ENCODE measurements around the gene CYB561D2. TPM values are rescaled to one million over a fixed set of nuclear protein-coding genes. Genes with fewer than 3 reads are reported as not detected.

Gene CYB561D2
- total RNA-seq, 3 donors from 2014 or later: 31.8 to 35.3 (median 33.1) TPM

DNA sequence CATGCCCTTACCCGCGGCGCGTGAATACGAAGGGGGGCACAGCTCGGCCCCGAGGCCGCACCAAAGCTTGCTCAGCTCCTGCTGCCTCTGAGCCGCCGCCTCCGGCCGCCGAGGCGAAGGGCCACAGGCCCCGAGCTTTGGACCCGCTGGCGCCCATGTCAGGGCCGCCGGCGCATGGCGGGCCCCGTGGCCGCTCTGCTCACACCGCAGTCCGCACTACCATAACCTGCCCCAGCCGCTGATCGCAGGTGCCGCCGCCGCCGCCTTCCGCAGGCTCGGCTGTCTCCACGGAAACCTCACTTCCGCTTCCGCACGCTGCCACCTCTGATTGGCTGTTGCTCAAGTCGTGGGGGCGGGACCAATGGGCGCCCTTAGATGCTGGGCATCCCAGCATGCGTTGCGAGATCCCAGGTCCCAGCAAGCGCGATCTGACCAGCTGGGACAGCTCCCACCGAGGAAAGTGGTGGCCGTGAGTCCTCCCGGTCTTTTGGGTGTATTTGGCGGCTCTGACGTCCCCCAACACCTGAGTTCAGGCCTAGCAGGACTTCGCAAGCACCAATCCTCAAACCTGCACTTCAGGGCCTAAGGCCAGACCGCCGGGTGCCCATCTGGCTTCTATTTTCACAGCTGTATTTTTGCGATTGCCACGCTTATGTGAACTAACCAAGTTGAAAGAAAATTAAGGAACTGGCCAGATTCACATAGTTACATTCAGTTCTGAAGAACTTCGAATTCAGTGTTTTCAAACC, 22.5 kb upstream of the CYB561D2 start, which contains the start of gene TUSC2:
Gene TUSC2 (minus strand): TSS at position 281 of the 749 bp plus-strand sequence. CDS start 124 bp downstream, at position 157.
- peaks cover 10% of the 10 kb centered on the region for H3K36me3 Mint-ChIP-seq (ENCODE audit: insufficient read depth)
- ATAC-seq (peak; percentile 95 to 96), DNase-seq (peak; percentile 92)
- peak within 1 kb of the TSS; percentile 90 for H3K4me3 Mint-ChIP-seq
- no peaks in the 10 kb centered on the region for H3K27me3 Mint-ChIP-seq (ENCODE audit: low read depth)
- no peaks in the 10 kb centered on the region for H3K9me3 Mint-ChIP-seq
- H3K4me1 Mint-ChIP-seq (ENCODE audit: low read depth): peaks cover 23% of the 10 kb centered on the region

DNA sequence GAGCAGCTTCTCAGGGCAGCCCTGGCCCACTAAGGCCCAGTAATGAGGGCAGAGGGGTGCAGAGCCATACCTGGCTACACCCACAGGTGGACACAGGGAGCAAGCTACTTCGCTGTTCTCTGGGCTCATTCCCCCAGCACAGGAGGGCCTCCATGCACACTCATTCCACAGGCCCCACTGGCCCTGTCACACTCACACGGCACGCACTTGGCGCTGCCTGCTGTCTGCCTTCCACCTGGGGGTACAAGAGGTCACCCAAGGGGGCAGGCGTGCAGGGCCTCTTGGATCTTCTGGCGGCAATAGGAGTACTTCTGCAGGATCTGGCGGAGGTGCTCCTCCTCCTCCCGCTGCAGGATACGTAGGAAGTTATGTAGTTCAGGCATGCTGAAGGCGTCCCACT, 20.3 kb upstream of the CYB561D2 start:
- H3K4me1 Mint-ChIP-seq (ENCODE audit: low read depth): peaks cover 35% of the 10 kb centered on the region
- no peaks in the 10 kb centered on the region for H3K27me3 Mint-ChIP-seq (ENCODE audit: low read depth)
- H3K9me3 Mint-ChIP-seq: no peaks in the 10 kb centered on the region
- H3K4me3 Mint-ChIP-seq: no peak overlapping the region
- peaks cover 15% of the 10 kb centered on the region for H3K36me3 Mint-ChIP-seq (ENCODE audit: insufficient read depth)
- DNase-seq (no peak), ATAC-seq (no peak)

DNA sequence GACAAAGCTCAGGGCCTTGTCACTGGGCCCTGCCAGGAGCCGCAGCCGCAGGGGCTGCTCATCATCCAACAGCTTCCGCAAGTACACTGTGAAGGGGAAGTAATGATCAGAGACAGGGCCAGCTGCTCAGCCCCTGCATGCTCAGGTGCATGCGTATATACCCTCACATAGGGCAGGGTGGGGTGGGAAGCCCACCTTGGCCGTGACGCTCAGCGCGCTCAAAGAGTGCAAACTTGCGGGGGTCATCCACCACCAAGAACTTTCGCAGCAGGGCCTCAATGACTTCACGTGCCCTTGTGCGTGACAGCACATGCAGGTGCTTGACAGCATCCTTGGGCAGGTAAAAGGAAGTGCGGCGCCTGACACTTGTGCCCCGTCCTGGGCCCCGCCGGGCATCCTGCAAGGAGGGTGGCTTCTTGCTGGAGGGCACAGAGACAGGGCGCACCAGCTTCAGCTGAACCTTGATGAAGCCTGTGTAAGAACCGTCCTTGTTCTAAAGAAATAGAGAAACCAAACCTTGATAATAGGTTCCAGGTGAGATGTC, 19.2 kb upstream of the CYB561D2 start:
- Mint-ChIP-seq H3K36me3 (ENCODE audit: insufficient read depth) (peaks cover 14% of the 10 kb centered on the region), H3K4me3 (no peak overlapping the region), H3K4me1 (ENCODE audit: low read depth) (peaks cover 43% of the 10 kb centered on the region), H3K9me3 (no peaks in the 10 kb centered on the region), H3K27me3 (ENCODE audit: low read depth) (no peaks in the 10 kb centered on the region)
- DNase-seq (no peak), ATAC-seq (no peak)

DNA sequence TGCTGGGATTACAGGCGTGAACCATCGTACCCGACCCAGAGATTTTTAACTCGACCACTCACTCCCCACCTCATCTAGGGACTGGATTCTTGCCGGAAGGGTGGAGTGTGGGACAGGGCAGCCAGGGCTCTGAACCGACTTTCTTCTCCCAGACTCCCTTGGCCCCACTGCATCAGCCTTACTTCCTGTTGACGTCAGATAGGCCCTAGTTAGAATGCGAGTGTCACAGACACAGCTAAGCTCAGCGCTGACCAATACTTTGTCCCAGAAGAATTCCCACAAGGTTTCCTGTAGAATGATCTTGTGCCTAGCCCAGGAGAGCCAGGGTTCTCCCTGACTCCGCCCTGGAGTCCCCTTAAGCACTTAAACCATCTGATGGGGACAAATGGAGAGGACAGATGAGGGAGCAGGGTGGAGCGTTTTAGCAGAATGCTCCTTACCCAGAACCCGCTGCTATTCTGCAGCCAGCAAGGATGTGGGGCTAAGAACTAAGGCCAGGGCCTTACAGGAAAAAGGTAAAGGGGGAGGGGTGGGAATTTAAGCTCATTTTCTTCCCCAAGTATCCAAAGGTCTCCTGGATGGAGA, 16.8 kb upstream of the CYB561D2 start:
- Mint-ChIP-seq H3K4me3 (peak overlapping the region; percentile 58), H3K27me3 (ENCODE audit: low read depth) (no peaks in the 10 kb centered on the region), H3K4me1 (ENCODE audit: low read depth) (peaks cover 41% of the 10 kb centered on the region), H3K36me3 (ENCODE audit: insufficient read depth) (peaks cover 16% of the 10 kb centered on the region), H3K9me3 (no peaks in the 10 kb centered on the region)
- DNase-seq (no peak), ATAC-seq (no peak)

DNA sequence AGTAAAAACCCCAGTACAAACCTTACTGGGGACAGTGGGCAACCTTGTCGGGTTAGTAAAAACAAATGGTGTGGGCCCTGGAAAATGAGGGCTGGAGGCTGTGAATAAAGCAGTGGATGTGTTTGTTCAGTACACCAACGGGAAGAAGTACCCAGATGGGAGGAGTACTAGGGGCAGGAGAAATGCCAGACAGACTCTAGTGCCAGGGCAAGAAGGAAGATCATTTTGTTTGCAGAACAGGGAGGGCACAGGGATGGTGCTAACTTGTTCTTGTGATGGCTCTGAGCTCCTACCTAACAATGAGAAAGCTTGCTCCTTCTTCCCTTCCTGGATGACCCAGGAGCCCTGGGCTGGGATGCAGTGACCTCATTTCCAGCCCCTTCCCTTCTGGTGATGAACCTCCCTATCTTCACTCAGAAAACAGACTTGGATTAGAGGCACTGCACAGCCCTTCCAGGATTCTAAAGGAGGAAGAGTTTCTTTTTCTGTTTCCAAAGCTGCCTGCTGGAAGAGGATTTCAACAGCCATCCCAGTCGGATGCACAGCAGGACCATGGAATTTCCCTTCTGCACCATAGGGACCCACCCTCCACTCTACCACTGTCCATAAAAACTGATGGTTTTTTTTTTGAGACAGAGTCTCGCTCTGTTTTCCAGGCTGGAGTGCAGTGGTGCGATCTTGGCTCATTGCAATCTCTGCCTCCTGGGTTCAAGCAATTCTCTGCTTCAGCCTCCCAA, 16.2 kb upstream of the CYB561D2 start:
- H3K4me1 Mint-ChIP-seq (ENCODE audit: low read depth): peaks cover 47% of the 10 kb centered on the region
- no peak for DNase-seq
- ATAC-seq: no peak
- H3K4me3 Mint-ChIP-seq: peak overlapping the region; percentile 58
- peaks cover 16% of the 10 kb centered on the region for H3K36me3 Mint-ChIP-seq (ENCODE audit: insufficient read depth)
- H3K27me3 Mint-ChIP-seq (ENCODE audit: low read depth): no peaks in the 10 kb centered on the region
- H3K9me3 Mint-ChIP-seq: no peaks in the 10 kb centered on the region

DNA sequence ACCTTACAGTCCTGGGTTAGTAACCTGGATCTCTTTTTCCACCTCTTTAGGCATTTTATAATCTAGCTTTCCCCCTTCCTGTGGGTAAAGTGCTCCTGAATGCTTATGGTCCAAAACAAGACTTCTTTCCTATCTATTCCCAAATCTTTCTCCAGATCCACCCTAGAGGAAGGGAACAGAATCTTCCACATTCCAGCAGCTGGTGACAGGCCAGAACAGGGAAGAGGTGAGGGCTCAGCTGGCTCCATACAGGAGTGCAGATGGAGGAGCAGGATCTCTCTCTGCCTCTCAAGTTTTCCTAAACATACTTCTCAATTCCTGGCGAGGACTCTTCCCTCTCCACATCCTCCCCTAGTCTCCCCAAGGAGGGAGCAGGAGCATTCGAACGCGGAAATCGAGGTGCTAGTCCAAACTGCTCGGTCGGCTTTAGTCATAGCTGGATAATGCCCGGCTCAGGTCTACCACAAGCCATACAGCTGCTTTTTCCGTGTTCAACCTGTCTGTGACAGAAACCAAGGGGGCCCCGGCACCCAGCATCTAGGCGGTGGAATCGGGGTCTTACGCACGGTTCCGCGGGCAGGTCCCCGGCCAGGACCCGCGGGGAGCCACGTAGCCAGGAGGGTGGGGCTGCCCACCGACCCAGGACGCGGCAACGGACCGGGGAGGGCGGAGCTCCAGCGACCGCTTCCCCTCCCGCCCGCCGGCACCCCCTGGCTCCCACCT, 14.0 kb upstream of the CYB561D2 start:
- Mint-ChIP-seq H3K27me3 (ENCODE audit: low read depth) (no peaks in the 10 kb centered on the region), H3K4me1 (ENCODE audit: low read depth) (peaks cover 59% of the 10 kb centered on the region), H3K36me3 (ENCODE audit: insufficient read depth) (peaks cover 14% of the 10 kb centered on the region), H3K9me3 (no peaks in the 10 kb centered on the region), H3K4me3 (peak overlapping the region; percentile 96)
- ATAC-seq (peak; percentile 36 to 39), DNase-seq (no peak)

DNA sequence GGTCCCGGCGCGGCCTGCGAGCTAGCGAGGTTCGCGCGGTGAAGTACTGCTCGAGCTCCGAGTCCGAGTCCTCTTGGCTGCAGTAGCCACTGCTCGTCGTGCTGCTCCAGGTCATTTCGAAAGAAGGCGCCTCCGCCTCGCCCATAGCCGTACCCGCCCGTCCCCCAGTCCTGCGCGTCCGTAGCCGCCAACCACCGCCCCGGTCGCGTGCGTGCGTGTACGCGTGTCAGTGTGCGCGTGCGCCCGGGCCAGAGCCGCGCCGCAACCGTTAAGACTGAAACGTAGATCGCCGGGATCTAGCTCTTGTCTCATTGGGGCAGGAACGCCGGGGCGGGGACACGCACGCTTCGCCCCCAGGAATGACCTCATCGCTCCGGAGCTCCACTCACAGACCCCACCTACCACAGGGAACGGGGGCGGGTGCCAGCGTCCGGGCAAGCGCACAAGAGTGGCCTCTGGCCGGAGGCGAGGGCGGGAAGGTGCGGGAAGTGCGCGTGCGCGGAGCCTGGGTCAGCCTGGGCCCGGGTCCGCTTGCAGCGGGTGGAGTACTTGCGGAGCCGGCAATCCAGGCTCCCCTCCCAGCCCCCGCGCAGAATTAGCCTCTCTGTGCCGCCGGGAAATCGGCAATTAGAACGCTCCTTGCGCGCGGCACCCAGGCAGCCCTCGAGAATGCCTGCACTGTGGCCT, 13.3 kb upstream of the CYB561D2 start:
- no peaks in the 10 kb centered on the region for H3K9me3 Mint-ChIP-seq
- peaks cover 59% of the 10 kb centered on the region for H3K4me1 Mint-ChIP-seq (ENCODE audit: low read depth)
- peaks cover 10% of the 10 kb centered on the region for H3K36me3 Mint-ChIP-seq (ENCODE audit: insufficient read depth)
- H3K4me3 Mint-ChIP-seq: peak overlapping the region; percentile 96
- peak; percentile 90 for DNase-seq
- ATAC-seq: peak; percentile 80 to 86
- no peaks in the 10 kb centered on the region for H3K27me3 Mint-ChIP-seq (ENCODE audit: low read depth)

DNA sequence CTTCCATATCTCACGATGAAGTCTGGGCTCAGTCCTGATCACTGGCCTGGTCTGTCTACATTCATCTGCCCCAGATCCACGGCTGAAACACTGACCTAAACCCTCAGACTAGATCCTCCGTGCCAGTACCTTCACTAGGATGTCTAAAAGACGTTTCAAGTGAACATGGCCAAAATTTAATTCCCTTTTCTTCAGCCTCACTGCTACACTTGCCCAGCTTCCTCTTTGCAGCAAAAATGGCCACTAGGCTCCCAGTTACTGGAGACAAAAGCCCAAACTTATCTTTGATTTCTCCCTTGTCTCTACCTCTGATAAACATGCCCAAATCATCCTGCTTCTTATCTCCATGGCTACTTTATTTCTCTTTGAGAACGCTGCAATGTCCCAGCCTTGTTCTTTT, 11.7 kb upstream of the CYB561D2 start:
- Mint-ChIP-seq H3K4me1 (ENCODE audit: low read depth) (peaks cover 52% of the 10 kb centered on the region), H3K4me3 (peak overlapping the region; percentile 96), H3K36me3 (ENCODE audit: insufficient read depth) (peaks cover 7% of the 10 kb centered on the region), H3K9me3 (no peaks in the 10 kb centered on the region), H3K27me3 (ENCODE audit: low read depth) (no peaks in the 10 kb centered on the region)
- ATAC-seq: no peak
- no peak for DNase-seq

DNA sequence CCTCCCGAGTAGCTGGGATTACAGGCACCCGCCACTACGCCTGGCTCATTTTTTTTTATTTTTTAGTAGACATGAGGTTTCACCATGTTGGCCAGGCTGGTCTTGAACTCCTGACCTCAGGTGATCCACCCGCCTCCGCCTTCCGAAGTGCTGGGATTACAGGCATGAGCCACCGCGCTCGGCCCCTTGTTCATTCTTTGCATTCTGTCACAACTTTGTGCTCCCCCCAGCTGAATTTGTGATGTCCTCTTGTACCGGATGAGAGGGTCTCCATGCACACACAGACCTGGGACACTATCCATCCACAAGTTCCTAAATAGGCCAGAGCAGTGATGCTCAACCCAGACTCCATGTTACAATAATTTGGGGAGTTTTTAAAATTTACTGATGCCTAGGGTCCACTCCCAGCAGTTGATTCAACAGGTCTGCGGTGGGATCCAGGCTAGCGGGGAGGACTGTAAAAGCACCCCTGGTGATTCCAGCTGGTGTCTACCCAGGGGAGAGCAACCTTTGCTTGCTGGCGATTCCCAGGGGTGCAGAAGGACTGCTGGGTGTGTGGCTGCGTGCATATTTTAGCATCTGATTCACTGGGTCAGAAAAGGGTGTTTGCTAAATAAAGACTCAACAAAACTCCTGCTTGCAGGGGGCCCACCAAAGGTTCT, 11.0 kb upstream of the CYB561D2 start:
- no peak for DNase-seq
- peak overlapping the region; percentile 96 for H3K4me3 Mint-ChIP-seq
- H3K27me3 Mint-ChIP-seq (ENCODE audit: low read depth): no peaks in the 10 kb centered on the region
- no peak for ATAC-seq
- peaks cover 4% of the 10 kb centered on the region for H3K36me3 Mint-ChIP-seq (ENCODE audit: insufficient read depth)
- H3K4me1 Mint-ChIP-seq (ENCODE audit: low read depth): peaks cover 46% of the 10 kb centered on the region
- H3K9me3 Mint-ChIP-seq: no peaks in the 10 kb centered on the region

DNA sequence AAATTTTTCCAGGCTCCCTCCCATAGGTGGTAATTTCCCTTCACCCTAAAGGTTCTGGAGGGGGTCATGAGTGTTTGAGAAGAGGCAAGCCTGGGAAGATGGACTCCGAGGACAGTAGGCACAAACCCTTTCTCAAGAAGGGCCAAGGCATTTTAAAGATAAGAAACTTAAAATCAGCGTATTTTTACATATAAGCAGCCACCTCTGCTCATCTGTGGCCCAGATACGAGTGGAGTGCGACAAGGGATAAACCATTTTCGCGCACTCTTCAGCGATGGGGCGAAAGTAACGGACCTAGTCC, 10.6 kb upstream of the CYB561D2 start:
- peaks cover 43% of the 10 kb centered on the region for H3K4me1 Mint-ChIP-seq (ENCODE audit: low read depth)
- DNase-seq (no peak), ATAC-seq (no peak)
- H3K4me3 Mint-ChIP-seq: peak overlapping the region; percentile 96
- no peaks in the 10 kb centered on the region for H3K27me3 Mint-ChIP-seq (ENCODE audit: low read depth)
- peaks cover 4% of the 10 kb centered on the region for H3K36me3 Mint-ChIP-seq (ENCODE audit: insufficient read depth)
- no peaks in the 10 kb centered on the region for H3K9me3 Mint-ChIP-seq

DNA sequence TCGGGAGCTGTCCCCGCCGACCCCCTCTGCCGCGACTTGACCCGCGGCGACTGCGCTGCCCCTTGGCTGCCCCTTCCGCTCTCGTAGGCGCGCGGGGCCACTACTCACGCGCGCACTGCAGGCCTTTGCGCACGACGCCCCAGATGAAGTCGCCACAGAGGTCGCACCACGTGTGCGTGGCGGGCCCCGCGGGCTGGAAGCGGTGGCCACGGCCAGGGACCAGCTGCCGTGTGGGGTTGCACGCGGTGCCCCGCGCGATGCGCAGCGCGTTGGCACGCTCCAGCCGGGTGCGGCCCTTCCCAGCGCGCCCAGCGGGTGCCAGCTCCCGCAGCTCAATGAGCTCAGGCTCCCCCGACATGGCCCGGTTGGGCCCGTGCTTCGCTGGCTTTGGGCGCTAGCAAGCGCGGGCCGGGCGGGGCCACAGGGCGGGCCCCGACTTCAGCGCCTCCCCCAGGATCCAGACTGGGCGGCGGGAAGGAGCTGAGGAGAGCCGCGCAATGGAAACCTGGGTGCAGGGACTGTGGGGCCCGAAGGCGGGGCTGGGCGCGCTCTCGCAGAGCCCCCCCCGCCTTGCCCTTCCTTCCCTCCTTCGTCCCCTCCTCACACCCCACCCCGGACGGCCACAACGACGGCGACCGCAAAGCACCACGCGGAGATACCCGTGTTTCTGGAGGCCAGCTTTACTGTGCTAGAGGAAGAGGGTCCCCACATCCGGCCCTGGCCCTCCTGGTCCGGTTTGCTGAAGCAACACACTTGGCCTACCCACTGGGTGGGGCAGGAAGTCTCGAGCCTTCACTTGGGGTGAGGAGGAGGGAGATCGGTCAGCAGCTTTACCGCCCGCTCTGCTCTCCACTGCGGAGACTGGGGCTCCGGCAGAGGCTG, 10.0 kb upstream of the CYB561D2 start, which contains the start of gene RASSF1:
Gene RASSF1 (minus strand): TSS at position 389 of the 882 bp plus-strand sequence. CDS start 31 bp downstream, at position 358.
- DNase-seq: peak; percentile 44
- Mint-ChIP-seq H3K9me3 (no peaks in the 10 kb centered on the region), H3K36me3 (ENCODE audit: insufficient read depth) (peaks cover 2% of the 10 kb centered on the region), H3K27me3 (ENCODE audit: low read depth) (no peaks in the 10 kb centered on the region), H3K4me1 (ENCODE audit: low read depth) (peaks cover 42% of the 10 kb centered on the region), H3K4me3 (peak within 1 kb of the TSS; percentile 96)
- peak; percentile 19 to 24 for ATAC-seq

DNA sequence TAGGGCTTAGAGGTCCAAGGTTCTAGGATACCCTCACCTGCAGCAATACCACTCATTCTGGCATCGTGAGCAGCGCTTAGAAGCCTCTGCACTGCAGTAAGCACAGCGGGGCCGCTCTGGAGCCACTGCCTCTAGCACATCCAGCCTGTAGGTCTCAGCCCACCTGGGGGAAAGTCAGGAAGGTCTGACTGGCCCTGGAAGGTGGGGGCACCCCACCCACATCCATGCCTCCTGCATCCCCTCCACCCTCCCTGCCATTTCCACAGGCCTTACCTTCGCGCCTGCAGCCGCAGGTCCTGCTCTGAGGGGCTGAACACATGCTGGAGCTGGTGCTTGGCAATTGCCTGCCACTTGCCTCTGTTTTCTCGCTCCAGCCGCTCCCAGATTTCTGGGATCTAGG, 9.1 kb upstream of the CYB561D2 start:
- H3K4me3 Mint-ChIP-seq: peak overlapping the region; percentile 96
- H3K36me3 Mint-ChIP-seq (ENCODE audit: insufficient read depth): peaks cover 2% of the 10 kb centered on the region
- DNase-seq (no peak), ATAC-seq (no peak)
- no peaks in the 10 kb centered on the region for H3K27me3 Mint-ChIP-seq (ENCODE audit: low read depth)
- peaks cover 41% of the 10 kb centered on the region for H3K4me1 Mint-ChIP-seq (ENCODE audit: low read depth)
- H3K9me3 Mint-ChIP-seq: no peaks in the 10 kb centered on the region

Data from activated T-cell treated with anti-CD3 and anti-CD28 coated beads, Interleukin-2, amount 50 U/mL, for 4 hours (primary cell).